OCI-M1 (cell line): ENCODE measurements around the gene SMIM36.
"Not testable (repeated sequence)": the region's sequence is repeated elsewhere in the genome, so short reads cannot be mapped to it uniquely, and the experiment has no call there.

Source experiments
- DNase-seq: peaks from one replicate; lab custom pipeline; 2025; lab: John Stamatoyannopoulos, UW

SMIM36 gene

GRCh38 chr17:55454906-55455474, 56.3 kb downstream of the SMIM36 start:
- DNase-seq = no peak

- DNase-seq = peak; percentile 75
These were observed 57.3 kb downstream of the SMIM36 start for GRCh38 chr17:55453839-55454557.

- peak; percentile 51 for DNase-seq
These were observed 59.0 kb downstream of the SMIM36 start for GRCh38 chr17:55452139-55452790.

DNA sequence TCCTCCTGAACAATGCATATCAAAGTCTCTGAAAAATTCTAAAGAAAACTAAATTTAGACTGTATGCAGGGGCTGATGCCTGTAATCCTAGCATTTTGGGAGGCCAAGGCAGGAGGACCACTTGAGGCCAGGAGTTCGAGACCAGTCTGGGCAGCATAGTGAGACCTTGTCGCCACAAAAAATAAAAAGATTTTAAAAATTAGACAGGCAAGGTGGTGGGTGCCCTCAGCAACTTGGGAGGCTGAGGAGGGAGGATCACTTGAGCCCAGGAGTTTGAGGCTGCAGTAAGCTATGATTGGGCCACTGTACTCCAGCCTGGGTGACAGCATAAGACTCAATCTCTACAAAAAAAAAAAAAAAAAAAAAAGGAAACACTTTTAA, 59.5 kb downstream of the SMIM36 start:
- DNase-seq = peak; percentile 39

DNA sequence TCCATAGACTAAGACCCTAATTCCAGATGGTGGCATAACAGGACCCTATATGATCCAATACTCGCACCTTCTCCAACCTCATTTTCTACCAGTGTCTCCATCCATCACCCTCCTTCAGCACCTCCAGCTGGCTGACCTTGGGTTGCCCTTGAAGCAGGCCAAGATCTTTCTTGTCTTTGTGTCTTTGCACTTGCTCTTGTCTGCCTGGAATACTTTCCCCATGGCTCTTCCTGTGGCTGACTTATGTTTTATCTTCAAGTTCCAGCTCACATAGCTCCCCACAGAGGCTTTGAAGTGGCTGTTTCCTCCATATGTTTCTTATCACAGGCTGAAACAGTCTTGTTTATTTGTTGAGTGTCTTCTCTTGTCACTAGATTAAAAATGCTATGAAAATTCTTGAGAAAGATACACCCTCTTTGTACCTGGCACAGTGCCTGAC, 60.0 kb downstream of the SMIM36 start:
- peak; percentile 96 for DNase-seq

DNA sequence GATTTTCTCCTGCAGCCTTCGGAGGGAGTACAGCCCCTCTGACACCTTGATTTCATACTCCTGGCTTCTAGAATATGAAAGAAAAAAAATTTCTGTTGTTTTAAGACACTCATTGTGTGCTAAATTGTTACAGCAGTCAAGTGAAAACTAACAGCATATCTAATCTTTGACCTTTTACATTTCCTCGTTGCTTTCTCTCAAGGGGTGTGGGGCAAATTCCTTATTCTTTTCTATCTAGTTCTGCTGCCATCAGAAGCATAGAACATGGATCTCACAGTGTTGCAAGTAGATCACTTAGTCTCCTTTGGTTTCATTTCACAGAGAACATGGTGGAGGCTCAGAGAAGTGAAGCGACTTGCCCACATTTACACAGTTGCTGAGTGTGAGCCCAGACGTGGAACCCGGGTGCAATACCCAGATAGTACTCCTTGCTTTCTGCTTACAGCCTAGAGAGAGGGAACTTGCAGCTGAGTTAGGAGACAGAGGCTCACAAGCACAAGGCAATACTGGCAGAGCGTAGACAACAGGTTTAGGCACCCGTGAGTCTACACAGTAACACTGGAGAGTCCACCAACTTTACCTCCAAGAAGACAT, 60.9 kb downstream of the SMIM36 start:
- DNase-seq = peak; percentile 54

GRCh38 chr17:55448681-55449080, 62.6 kb downstream of the SMIM36 start:
- peak; percentile 52 for DNase-seq

DNA sequence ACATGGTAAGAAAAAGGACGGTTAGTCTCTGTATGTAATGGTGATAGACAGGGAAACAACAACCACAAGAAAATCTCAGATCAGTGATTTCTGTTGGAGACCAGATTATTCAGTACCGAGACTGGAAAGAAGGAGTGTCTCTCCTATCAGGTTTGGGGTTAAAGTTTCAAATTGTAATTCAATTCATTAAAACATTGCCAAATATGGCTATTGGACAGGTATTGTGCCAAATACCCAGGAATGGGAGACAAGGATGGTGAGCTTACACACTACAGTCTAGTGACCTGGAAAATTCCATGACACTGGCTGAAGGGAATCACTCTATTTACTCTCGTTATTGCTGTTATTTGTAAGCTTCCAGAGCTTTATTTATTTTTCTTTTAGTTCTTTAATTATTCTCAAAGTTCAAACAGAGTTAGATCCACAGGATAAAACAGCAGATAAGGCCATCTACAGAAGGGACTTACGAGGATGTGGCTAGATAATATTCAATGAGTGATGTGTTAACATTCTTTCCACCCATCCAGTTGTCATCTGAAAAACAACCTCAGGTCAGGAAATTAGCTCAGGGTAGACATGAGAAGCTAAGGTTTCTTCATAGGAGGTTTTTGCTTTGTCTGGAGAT, 64.6 kb downstream of the SMIM36 start:
- no peak for DNase-seq

- DNase-seq = not testable (repeated sequence)
These were observed 65.2 kb downstream of the SMIM36 start for GRCh38 chr17:55446004-55446403.

DNA sequence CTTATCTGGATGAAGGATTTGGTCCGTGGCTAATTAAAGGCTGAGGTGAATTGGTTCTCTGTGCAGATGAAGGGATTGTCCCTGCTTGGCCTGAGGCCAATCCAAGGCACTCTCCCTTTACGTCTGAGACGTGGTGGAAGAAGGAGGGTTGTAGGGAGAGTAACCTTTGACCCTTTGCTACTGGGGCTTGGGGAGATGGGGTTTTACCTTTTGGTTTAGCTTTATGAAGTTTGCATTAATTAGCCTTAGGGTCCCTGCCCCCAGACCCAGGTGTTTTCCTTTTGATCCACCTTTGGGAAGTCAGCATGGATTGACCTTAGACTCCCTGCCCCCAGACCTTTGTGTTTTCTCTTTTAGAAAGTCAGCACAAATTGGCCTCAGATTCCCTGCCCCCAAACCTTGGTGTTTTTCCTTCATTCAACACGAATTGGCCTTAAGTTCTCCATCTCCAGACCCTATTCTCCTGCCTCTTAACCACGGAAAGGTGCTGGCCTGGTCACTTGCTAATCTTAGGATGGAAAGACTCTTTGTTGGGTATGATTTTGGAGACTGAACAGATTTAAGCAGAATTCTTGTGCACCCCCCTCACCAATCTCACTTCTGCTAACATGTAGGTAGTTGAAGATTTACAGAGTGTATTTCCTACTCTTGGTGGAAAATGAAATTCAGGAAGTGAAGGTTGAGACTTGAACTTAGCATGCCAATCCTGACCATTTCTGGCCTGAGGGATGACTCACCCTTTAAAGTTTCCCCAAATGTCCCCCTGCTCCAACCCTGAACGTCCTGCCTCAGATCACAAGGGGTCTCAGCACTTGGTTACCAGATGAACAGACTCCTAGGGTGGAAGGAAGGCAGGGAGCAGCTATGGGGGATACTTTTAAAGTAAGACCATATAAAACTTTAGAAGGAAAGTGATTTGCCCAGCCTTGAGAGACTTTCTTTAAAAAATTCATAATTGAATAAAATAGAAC, 66.5 kb downstream of the SMIM36 start:
- peak; percentile 44 for DNase-seq

- DNase-seq = no peak
These were observed 67.3 kb downstream of the SMIM36 start for GRCh38 chr17:55443904-55444303.

DNA sequence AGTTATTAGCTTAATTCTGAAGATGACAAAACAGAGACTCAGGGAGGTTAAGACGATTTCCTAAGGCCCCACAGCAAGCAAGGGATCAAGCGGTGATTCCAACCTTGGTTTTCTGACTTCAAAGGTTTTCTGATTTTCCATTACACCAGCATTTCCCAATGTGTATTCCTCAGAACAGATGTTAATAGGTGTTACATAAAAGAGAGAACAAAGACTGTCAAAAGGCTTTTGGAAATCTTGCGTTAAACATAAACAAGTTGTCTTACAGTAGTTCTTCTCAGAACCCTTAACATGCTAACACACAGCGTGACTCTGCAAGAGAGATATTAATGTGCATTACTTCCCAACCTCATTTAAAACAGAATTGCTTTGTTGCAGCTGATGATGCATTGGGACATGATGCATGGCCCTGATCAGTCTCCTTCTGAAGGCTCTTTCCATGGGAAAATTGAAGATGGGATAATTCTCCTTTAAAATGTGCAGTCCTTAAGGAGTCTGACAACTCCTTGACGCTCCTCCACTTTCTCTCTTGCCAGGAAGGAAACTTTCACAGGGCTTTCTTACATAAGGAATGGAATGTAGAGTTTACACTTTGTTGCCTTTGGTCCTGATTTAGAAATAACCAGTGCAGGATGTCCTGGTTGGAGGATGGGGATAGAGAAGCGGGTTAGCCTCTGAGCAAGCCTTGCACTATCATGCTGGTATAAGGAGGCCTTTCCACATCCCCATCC, 68.1 kb downstream of the SMIM36 start:
- DNase-seq = no peak

- no peak for DNase-seq
These were observed 68.8 kb downstream of the SMIM36 start for GRCh38 chr17:55442462-55442861.

- no peak for DNase-seq
These were observed 69.7 kb downstream of the SMIM36 start for GRCh38 chr17:55441544-55441943.

DNA sequence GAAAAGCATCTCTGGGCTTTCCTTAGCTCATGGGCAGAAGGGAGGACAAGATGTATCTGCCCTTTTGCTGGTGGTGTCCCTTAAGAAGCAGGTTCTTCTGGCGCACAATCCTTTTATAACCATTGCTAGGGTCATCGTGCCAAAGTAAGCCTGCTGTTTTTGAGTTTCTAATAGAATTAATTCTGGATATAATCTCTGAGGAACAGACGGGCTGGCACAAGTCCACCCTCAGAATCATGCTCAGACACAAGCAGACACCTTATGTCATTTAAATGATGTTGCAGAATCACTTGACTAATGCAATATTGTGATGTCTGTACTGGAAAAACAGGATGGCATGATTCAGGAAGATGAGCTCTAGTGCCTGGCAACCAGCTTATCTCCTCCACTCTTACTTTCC, 70.9 kb downstream of the SMIM36 start:
- DNase-seq = peak; percentile 17

- DNase-seq = peak; percentile 17
These were observed 74.1 kb downstream of the SMIM36 start for GRCh38 chr17:55437159-55437605.

DNA sequence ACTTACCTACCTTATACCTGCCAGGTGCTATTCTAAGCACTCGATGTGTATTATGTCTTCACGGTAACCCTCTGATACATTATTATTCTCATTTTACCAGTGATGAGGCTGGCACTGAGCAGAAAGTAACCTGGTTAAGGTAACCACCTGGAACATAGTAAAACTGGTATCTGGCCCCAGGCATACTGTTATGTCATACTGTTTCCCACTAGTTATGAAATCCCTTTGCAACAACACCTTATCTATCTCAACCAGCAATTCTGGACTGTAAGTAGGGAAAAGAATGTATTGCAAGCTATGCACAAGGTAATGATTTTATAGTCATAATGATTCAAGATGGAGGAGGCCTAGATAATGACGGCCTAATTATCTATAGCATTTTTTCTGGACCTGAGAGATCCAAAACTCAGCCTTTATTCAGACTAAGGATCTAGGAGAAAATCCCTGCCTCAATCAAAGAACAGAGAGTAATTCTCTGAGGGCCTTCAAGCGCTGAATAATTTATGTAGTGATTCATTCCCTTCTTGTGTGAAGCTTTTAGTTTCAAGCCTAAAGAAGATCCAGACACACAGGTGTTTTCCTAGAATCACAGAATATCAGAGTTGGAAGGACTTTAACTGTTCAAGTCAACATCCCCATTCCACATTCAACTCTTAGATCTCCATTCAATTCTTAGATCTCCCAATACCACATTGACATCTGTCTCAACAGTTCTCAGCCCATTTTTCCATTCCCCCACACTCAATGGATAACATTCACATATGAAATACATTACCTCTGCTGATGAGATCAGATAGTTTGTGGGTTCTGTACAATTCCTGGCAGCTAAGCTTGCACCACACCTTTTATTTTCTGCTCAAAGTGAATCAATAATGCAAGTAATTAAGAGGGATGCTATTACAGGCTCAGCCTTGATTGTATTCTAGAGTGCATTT, 74.8 kb downstream of the SMIM36 start:
- peak; percentile 30 for DNase-seq

DNA sequence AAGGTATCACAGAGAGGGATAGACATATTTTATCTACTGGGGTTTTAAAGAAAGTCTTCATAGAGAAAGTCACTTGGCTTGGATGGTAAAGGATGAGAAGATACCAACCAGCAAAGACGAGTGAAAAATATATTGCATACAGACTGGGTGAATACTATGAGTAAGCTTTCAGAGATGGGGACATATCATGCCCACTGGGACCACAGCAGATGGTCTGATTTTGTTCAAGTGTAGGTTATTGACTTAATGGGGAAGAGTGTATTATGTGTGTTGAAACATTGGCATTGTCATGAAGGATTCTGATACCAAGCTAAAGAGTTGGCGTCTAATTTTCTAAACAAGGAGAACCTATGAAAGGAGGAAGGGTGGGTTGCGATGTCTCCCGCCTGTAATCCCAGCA, 75.8 kb downstream of the SMIM36 start:
- DNase-seq = no peak

GRCh38 chr17:55434721-55435120, 76.5 kb downstream of the SMIM36 start:
- no peak for DNase-seq
